ENCODE results near the gene MOK.

Gene MOK

GRCh38 chr14:102182936-102183619, 121.9 kb downstream of the MOK start:
- H3K27ac ChIP-seq, result peak overlapping the region; percentile 57
- TF ChIP-seq, protein P1, sequence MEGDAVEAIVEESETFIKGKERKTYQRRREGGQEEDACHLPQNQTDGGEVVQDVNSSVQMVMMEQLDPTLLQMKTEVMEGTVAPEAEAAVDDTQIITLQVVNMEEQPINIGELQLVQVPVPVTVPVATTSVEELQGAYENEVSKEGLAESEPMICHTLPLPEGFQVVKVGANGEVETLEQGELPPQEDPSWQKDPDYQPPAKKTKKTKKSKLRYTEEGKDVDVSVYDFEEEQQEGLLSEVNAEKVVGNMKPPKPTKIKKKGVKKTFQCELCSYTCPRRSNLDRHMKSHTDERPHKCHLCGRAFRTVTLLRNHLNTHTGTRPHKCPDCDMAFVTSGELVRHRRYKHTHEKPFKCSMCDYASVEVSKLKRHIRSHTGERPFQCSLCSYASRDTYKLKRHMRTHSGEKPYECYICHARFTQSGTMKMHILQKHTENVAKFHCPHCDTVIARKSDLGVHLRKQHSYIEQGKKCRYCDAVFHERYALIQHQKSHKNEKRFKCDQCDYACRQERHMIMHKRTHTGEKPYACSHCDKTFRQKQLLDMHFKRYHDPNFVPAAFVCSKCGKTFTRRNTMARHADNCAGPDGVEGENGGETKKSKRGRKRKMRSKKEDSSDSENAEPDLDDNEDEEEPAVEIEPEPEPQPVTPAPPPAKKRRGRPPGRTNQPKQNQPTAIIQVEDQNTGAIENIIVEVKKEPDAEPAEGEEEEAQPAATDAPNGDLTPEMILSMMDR (conservative IDR thresholded peaks at IDR 0.05), result no peak

- TF ChIP-seq, protein P1 (conservative IDR thresholded peaks at IDR 0.05), result no peak
Measured at GRCh38 chr14:102182190-102182589, 122.8 kb downstream of the MOK start.

DNA sequence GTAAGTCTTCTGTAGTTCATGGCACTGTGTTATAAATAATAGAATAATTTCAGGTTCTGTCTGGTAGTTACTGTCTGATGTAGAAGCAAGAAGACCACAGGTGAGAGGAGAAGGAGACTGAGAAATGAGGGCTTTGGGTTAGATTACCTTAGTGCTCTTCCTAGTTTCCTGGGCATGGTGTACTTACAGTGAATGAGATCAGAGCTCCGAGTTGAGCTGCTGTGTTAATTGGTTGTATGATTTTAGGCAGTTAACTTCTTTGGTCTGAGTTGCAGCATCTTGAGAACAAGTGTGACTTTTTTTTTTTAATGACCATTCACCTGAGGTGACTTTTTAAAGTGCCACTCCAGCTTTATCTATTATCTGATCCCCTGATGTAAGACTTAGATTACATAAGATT, 123.8 kb downstream of the MOK start:
- H3K27ac ChIP-seq, result no peak overlapping the region
- TF ChIP-seq, protein P1 (conservative IDR thresholded peaks at IDR 0.05), result no peak

More at GRCh38 chr14:102182190-102182589, 122.8 kb downstream of the MOK start:
- H3K27ac ChIP-seq, result no peak overlapping the region; the same call in 1 of the 2 replicates

DNA sequence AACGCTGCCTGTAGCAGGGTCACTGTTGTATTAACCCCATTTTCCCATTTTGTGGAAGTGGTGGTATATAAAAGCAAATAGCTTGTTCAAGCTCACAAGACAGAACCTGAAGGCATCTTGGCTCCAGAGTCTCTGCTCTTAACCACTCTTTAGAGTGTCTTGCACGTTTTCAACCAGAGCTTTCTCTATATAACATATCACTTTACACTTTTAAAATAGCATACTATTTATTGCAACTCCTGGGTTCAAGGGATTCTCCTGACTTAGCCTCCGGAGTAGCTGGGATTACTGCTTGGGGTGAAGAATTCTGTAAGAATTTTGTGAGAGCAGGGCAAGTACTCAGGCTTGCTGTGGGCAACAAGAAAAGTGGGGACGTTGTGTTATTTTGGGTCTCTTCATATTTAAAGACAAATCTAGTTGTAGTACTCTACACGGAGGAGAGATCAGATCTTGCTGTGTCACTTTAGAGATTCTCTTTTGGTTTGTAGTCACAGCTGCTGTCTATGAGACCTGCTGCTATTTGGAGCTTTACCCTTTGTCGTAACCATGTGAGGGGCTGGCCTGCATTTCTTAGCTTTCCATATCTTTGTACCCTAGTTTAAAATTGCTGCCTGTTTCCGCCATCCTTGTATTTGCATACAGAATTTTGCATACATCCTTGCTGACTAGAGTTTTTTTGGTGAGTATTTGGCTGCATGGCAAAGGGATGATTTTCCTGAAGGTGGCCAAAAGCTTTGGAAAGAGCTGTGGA, 124.5 kb downstream of the MOK start:
- TF ChIP-seq, protein P1 (conservative IDR thresholded peaks at IDR 0.05), result no peak
- H3K27ac ChIP-seq, result no peak overlapping the region
